Left lobe of liver (tissue), 2 donors: ENCODE results near the gene FCRL2. TPM values are rescaled to one million over a fixed set of nuclear protein-coding genes. Genes with fewer than 3 reads are reported as not detected.
"Not testable (repeated sequence)": the region's sequence is repeated elsewhere in the genome, so short reads cannot be mapped to it uniquely, and the experiment has no call there.

Source experiments
- ATAC-seq: fragments of 200-7000 bp; cut with Tn5 transposase; one replicate; pipeline ENCODE4 v1.9.1; 2020; ENCODE audit warnings: mild to moderate bottlenecking, moderate library complexity
- DNase-seq: peaks from one replicate; pipeline ENCODE4 v3.0.0-alpha.2; 2020; ENCODE audit warnings: low spot score
- total RNA-seq: library from RNA; stranded (reverse); gene quantifications from one replicate; pipeline ENCODE4 v1.2.1, GENCODE V29; 2021
- donor health status: DM: no; HTN: no; CAD: no; lungs with moderate emphysema.
- donor health status: DM: no; HTN: yes; CAD: no.

FCRL2 gene
- total RNA-seq, 1 donor from 2014 or later = not detected

- ATAC-seq = no peak
- no peak for DNase-seq
Observed at GRCh38 chr1:157753611-157754010, 23.3 kb downstream of the FCRL2 start.

GRCh38 chr1:157751283-157751682 is 25.6 kb downstream of the FCRL2 start:
- DNase-seq (no peak), ATAC-seq (no peak)

GRCh38 chr1:157748262-157748817 is 28.6 kb downstream of the FCRL2 start:
- ATAC-seq = no peak

GRCh38 chr1:157739229-157739901 is 37.6 kb downstream of the FCRL2 start:
- DNase-seq = no peak

More at GRCh38 chr1:157748262-157748817, 28.6 kb downstream of the FCRL2 start:
- no peak for DNase-seq

GRCh38 chr1:157735991-157736390 is 40.9 kb downstream of the FCRL2 start:
- DNase-seq, ATAC-seq: not testable (repeated sequence)

More at GRCh38 chr1:157739229-157739901, 37.6 kb downstream of the FCRL2 start:
- no peak for ATAC-seq

- DNase-seq (no peak), ATAC-seq (no peak)
Observed at GRCh38 chr1:157734321-157734720, 42.6 kb downstream of the FCRL2 start.

GRCh38 chr1:157732755-157733154 is 44.2 kb downstream of the FCRL2 start:
- ATAC-seq = no peak
- DNase-seq = no peak

- DNase-seq (no peak), ATAC-seq (no peak)
Observed at GRCh38 chr1:157725221-157725577, 51.7 kb downstream of the FCRL2 start.

- ATAC-seq (no peak), DNase-seq (no peak)
Observed at GRCh38 chr1:157724537-157725220, 52.3 kb downstream of the FCRL2 start.

GRCh38 chr1:157723157-157723556 is 53.8 kb downstream of the FCRL2 start:
- ATAC-seq (no peak), DNase-seq (no peak)

GRCh38 chr1:157721985-157722384 is 54.9 kb downstream of the FCRL2 start:
- no peak for DNase-seq
- ATAC-seq = no peak

GRCh38 chr1:157715736-157716135 is 61.2 kb downstream of the FCRL2 start:
- DNase-seq (no peak), ATAC-seq (no peak)

- ATAC-seq (no peak), DNase-seq (no peak)
Observed at GRCh38 chr1:157711802-157712201, 65.1 kb downstream of the FCRL2 start.

- no peak for DNase-seq
- ATAC-seq = no peak
Observed at GRCh38 chr1:157704878-157705277, 72.1 kb downstream of the FCRL2 start.

GRCh38 chr1:157703981-157704380 is 73.0 kb downstream of the FCRL2 start:
- no peak for ATAC-seq
- no peak for DNase-seq

- DNase-seq = no peak
- no peak for ATAC-seq
Observed at GRCh38 chr1:157702308-157702825, 74.6 kb downstream of the FCRL2 start.

GRCh38 chr1:157700732-157701131 is 76.2 kb downstream of the FCRL2 start, which contains the start of gene FCRL3:
Gene FCRL3, minus strand, starts transcription at chr1:157700769. Its CDS starts 280 bp downstream, at chr1:157700489.
- ATAC-seq = no peak
- no peak for DNase-seq

GRCh38 chr1:157700305-157700704 is 76.6 kb downstream of the FCRL2 start:
- ATAC-seq (no peak), DNase-seq (no peak)

- DNase-seq (no peak), ATAC-seq (no peak)
Observed at GRCh38 chr1:157697781-157698569, 79.0 kb downstream of the FCRL2 start.

- no peak for ATAC-seq
- DNase-seq = no peak
Observed at GRCh38 chr1:157696966-157697628, 79.8 kb downstream of the FCRL2 start.
